ENCODE data around the gene SPN. TPM values are rescaled to one million over a fixed set of nuclear protein-coding genes. Genes with fewer than 3 reads are reported as not detected.

SPN gene
- polyA plus RNA-seq, 1 of the 3 experiments (the other 2 are of a cell fraction), result 0.10 TPM

DNA sequence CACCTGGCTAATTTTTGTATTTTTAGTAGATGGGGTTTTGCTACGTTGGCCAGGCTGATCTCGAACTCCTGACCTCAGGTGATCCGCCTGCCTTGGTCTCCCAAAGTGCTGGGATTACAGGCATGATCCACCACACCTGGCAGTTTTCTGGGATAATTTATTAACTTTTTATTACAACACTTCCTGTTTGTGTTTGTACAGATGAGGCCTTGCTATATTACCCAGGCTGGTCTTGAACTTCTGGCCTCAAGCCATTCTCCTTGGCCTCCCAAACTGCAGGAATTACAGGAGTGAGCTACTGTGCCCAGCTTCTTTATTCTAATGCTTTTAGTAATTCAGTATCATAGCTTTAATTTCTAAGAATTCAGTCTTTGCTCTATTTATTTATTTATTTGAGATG lies 16.1 kb upstream of the SPN start (continued):
- TF ChIP-seq, protein P1, sequence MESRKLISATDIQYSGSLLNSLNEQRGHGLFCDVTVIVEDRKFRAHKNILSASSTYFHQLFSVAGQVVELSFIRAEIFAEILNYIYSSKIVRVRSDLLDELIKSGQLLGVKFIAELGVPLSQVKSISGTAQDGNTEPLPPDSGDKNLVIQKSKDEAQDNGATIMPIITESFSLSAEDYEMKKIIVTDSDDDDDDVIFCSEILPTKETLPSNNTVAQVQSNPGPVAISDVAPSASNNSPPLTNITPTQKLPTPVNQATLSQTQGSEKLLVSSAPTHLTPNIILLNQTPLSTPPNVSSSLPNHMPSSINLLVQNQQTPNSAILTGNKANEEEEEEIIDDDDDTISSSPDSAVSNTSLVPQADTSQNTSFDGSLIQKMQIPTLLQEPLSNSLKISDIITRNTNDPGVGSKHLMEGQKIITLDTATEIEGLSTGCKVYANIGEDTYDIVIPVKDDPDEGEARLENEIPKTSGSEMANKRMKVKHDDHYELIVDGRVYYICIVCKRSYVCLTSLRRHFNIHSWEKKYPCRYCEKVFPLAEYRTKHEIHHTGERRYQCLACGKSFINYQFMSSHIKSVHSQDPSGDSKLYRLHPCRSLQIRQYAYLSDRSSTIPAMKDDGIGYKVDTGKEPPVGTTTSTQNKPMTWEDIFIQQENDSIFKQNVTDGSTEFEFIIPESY (IDR thresholded peaks at IDR 0.05; ENCODE audit: borderline replicate concordance, low read depth), result no peak
- TF ChIP-seq EP300 (IDR thresholded peaks at IDR 0.05; ENCODE audit: borderline replicate concordance in 1 of 2, low read depth in 1 of 2, low read length in 1 of 2) (no peak), POLR2AphosphoS5 (IDR thresholded peaks at IDR 0.05; ENCODE audit: low read depth, low read length) (no peak), RCOR1 (IDR thresholded peaks at IDR 0.05; ENCODE audit: low read length) (no peak), SMC3 (IDR thresholded peaks at IDR 0.05; ENCODE audit: low read depth, low read length) (no peak)
- TF ChIP-seq, protein P2, sequence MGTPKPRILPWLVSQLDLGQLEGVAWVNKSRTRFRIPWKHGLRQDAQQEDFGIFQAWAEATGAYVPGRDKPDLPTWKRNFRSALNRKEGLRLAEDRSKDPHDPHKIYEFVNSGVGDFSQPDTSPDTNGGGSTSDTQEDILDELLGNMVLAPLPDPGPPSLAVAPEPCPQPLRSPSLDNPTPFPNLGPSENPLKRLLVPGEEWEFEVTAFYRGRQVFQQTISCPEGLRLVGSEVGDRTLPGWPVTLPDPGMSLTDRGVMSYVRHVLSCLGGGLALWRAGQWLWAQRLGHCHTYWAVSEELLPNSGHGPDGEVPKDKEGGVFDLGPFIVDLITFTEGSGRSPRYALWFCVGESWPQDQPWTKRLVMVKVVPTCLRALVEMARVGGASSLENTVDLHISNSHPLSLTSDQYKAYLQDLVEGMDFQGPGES (IDR thresholded peaks at IDR 0.05; ENCODE audit: low read depth, low read length), result no peak

- DNase-seq, result no peak
- H3K9me2 ChIP-seq, result no peaks in the 10 kb centered on the region
- H3K9me3 ChIP-seq, result no peaks in the 10 kb centered on the region
- no peak overlapping the region for H2AFZ ChIP-seq (ENCODE audit: low read depth)
- WGBS (ENCODE audit: low lambda C conversion rate), result 77% methylated on average over 9 of the region's 9 CpGs
- ChIA-PET POLR2A (no interaction called here), CTCF (no interaction called here)
- no peaks in the 10 kb centered on the region for H3F3A ChIP-seq (replicated peaks; ENCODE audit: insufficient read depth)
- H3K4me3 ChIP-seq (ENCODE audit: low read depth in 2 of 2, low read length in 1 of 2), result no peak overlapping the region
- no peak overlapping the region for H3K9ac ChIP-seq
- H3K36me3 ChIP-seq (replicated peaks in 1 of 2; ENCODE audit: control insufficient read depth in 1 of 2, insufficient read depth in 2 of 2, low read length in 1 of 2), result no peaks in the 10 kb centered on the region
- TF ChIP-seq SMC3 (IDR thresholded peaks at IDR 0.05; ENCODE audit: low read depth, low read length) (no peak), MEF2A (IDR thresholded peaks at IDR 0.05; ENCODE audit: borderline replicate concordance, low read depth) (no peak), RXRA (IDR thresholded peaks at IDR 0.05; ENCODE audit: borderline replicate concordance, low read depth) (no peak), FOXM1 (IDR thresholded peaks at IDR 0.05; ENCODE audit: low read depth) (no peak), USF2 (IDR thresholded peaks at IDR 0.05; ENCODE audit: borderline replicate concordance, low read depth, low read length) (no peak), POLR2AphosphoS5 (IDR thresholded peaks at IDR 0.05; ENCODE audit: low read depth, low read length) (no peak), TCF12 (IDR thresholded peaks at IDR 0.05) (no peak), EZH2phosphoT487 (IDR thresholded peaks at IDR 0.05; ENCODE audit: borderline replicate concordance, low read depth) (no peak), PBX3 (IDR thresholded peaks at IDR 0.05) (no peak), RCOR1 (IDR thresholded peaks at IDR 0.05; ENCODE audit: low read length) (no peak), FOXJ3 (CRISPR knock-in tag; IDR thresholded peaks at IDR 0.05) (no peak)
- no peaks in the 10 kb centered on the region for H3K79me2 ChIP-seq (ENCODE audit: insufficient read depth)
- no peak overlapping the region for H3K4me2 ChIP-seq
- no peaks in the 10 kb centered on the region for H3K4me1 ChIP-seq (ENCODE audit: control insufficient read depth in 1 of 2, insufficient read depth in 2 of 2, low read depth in 1 of 2, low read length in 1 of 2)
- no peaks in the 10 kb centered on the region for H3K27me3 ChIP-seq (ENCODE audit: insufficient read depth)
- H3K27ac ChIP-seq (ENCODE audit: low read depth in 2 of 2, low read length in 1 of 2), result no peak overlapping the region
- no peaks in the 10 kb centered on the region for H4K20me1 ChIP-seq (ENCODE audit: insufficient read depth)
Observed at GRCh38 chr16:29649588-29650494, 13.2 kb upstream of the SPN start.

Measured in SK-N-SH (cell line).